Nephron progenitor cell (in vitro differentiated cells): ENCODE measurements around the gene F13A1.

Experiments
- DNase-seq: peaks from one replicate; pipeline ENCODE4 v3.0.0; 2021
- H3K27ac Mint-ChIP-seq: 2 replicates; pipeline ENCODE4 v1.8.0; 2021; ENCODE audit warnings: mild to moderate bottlenecking, moderate library complexity, mixed read lengths
- H3K27me3 Mint-ChIP-seq: 2 replicates; pipeline ENCODE4 v1.8.0; 2021; ENCODE audit warnings: mild to moderate bottlenecking, low read depth, mixed read lengths; ENCODE audit not compliant: poor library complexity
- H3K36me3 Mint-ChIP-seq: 2 replicates; pipeline ENCODE4 v1.8.0; 2021; ENCODE audit warnings: low read depth, mixed read lengths
- H3K4me1 Mint-ChIP-seq: 2 replicates; pipeline ENCODE4 v1.8.0; 2021; ENCODE audit warnings: mixed read lengths
- H3K4me3 Mint-ChIP-seq: 2 replicates; pipeline ENCODE4 v1.8.0; 2021; ENCODE audit warnings: mild to moderate bottlenecking, moderate library complexity, mixed read lengths
- H3K9me3 Mint-ChIP-seq: 2 replicates; pipeline ENCODE4 v1.8.0; 2021; ENCODE audit warnings: mild to moderate bottlenecking, moderate library complexity, mixed read lengths
- CTCF ChIP-seq: fragments of 200-600 bp; sonication (generic); IDR thresholded peaks from 2 replicates; pipeline ENCODE4 v1.5.0; 2021; ENCODE audit warnings: antibody characterized with exemption

Gene F13A1

DNA sequence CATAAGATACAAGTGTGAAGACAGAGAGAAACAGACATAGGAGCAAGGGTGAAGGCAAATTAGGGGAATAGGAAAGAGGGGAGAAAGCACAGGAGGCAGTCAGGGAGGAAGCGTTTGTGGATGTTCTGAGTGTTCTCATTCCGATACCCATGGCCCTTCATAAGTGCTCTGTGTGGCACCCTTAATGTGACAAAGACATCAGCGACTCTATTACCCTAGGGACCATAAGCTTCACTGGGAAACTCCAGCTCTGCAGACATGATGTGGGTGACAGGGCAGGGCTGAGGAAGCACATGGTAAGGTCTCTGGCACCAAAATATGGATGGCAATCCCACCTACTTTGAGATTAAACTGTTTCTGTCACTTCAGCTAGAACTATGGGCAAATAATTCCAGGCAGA, 33.0 kb downstream of the F13A1 start:
- no peak for DNase-seq
- TF ChIP-seq CTCF, result no peak
- H3K4me1 Mint-ChIP-seq, result peaks cover 27% of the 10 kb centered on the region
- no peaks in the 10 kb centered on the region for H3K9me3 Mint-ChIP-seq
- no peak overlapping the region for H3K4me3 Mint-ChIP-seq
- H3K27ac Mint-ChIP-seq, result no peak overlapping the region
- H3K27me3 Mint-ChIP-seq, result peaks cover 29% of the 10 kb centered on the region
- no peaks in the 10 kb centered on the region for H3K36me3 Mint-ChIP-seq

GRCh38 chr6:6285679-6286078, 34.8 kb downstream of the F13A1 start:
- no peak for TF ChIP-seq CTCF
- Mint-ChIP-seq H3K27ac (no peak overlapping the region), H3K9me3 (no peaks in the 10 kb centered on the region), H3K36me3 (no peaks in the 10 kb centered on the region), H3K4me1 (peaks cover 24% of the 10 kb centered on the region), H3K27me3 (peaks cover 24% of the 10 kb centered on the region), H3K4me3 (no peak overlapping the region)
- DNase-seq, result no peak

DNA sequence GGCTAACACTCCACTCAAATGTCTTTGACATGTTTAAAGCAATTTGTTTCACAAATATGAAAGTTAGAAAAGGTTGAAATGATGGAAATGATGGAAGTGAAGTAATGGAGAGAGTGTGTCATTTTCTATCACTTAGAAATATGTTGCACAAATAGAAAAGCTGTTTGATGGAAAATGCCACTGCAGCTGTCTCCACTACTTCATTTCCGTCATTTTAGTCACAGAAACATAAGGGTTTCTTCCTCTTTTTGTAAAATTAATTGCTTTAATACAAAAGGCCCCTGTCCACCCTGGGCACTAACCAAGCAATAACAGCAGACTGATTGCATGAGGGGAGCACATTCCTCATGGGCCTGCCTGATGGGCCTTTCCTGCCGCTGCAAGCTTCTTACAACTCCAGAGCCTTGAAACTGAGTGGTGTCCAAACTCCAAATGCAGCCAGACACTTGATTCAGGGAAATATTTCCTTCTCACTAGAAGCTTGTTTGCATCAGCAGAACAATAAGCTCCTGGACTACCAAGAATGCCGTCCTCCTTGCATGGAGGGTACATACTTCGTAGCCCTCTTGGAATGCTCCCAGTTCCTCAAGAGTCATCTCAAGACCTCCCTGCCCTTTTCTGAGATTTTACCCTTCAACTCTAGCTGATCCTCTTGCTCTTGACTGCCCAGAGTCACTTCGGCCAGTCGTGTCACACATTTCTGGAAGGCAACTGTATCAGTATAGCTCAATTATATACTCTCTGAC, 36.1 kb downstream of the F13A1 start:
- Mint-ChIP-seq H3K27me3 (peaks cover 20% of the 10 kb centered on the region), H3K9me3 (no peaks in the 10 kb centered on the region), H3K27ac (no peak overlapping the region), H3K4me1 (peaks cover 24% of the 10 kb centered on the region), H3K4me3 (no peak overlapping the region), H3K36me3 (no peaks in the 10 kb centered on the region)
- no peak for DNase-seq
- TF ChIP-seq CTCF, result no peak

- peaks cover 26% of the 10 kb centered on the region for H3K4me1 Mint-ChIP-seq
- H3K4me3 Mint-ChIP-seq, result no peak overlapping the region
- DNase-seq, result no peak
- no peaks in the 10 kb centered on the region for H3K9me3 Mint-ChIP-seq
- H3K36me3 Mint-ChIP-seq, result no peaks in the 10 kb centered on the region
- peaks cover 14% of the 10 kb centered on the region for H3K27me3 Mint-ChIP-seq
- TF ChIP-seq CTCF, result no peak
- H3K27ac Mint-ChIP-seq, result no peak overlapping the region
Observed at GRCh38 chr6:6283746-6284145, 36.7 kb downstream of the F13A1 start.

- no peak for TF ChIP-seq CTCF
- no peak for DNase-seq
- Mint-ChIP-seq H3K36me3 (no peaks in the 10 kb centered on the region), H3K27me3 (peaks cover 11% of the 10 kb centered on the region), H3K27ac (no peak overlapping the region), H3K4me1 (peaks cover 36% of the 10 kb centered on the region), H3K9me3 (peaks cover 7% of the 10 kb centered on the region), H3K4me3 (no peak overlapping the region)
Observed at GRCh38 chr6:6282716-6283115, 37.7 kb downstream of the F13A1 start.

DNA sequence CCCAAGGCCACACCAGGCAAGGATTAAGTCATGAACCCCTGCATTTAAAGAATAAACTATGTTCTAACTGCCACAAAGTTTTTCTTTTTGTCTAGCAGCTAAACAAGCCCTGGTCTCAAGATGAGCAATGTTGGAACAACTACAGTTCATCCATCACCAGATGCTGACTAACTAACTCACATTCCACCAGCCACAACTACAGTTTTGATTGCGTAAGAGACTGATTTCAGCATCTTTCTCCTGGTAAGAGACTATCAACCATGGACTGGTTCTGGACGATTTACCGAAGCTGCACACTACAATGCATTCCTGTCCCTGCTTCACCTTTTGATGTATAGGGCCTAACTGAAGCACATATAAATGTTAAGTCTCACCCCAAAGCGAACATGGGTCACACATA, 43.0 kb downstream of the F13A1 start:
- Mint-ChIP-seq H3K4me3 (no peak overlapping the region), H3K36me3 (no peaks in the 10 kb centered on the region), H3K27ac (no peak overlapping the region), H3K9me3 (peaks cover 7% of the 10 kb centered on the region), H3K27me3 (peaks cover 15% of the 10 kb centered on the region), H3K4me1 (peaks cover 15% of the 10 kb centered on the region)
- DNase-seq, result no peak
- no peak for TF ChIP-seq CTCF
